ENCODE data around the gene ARL14.

Gene ARL14

DNA sequence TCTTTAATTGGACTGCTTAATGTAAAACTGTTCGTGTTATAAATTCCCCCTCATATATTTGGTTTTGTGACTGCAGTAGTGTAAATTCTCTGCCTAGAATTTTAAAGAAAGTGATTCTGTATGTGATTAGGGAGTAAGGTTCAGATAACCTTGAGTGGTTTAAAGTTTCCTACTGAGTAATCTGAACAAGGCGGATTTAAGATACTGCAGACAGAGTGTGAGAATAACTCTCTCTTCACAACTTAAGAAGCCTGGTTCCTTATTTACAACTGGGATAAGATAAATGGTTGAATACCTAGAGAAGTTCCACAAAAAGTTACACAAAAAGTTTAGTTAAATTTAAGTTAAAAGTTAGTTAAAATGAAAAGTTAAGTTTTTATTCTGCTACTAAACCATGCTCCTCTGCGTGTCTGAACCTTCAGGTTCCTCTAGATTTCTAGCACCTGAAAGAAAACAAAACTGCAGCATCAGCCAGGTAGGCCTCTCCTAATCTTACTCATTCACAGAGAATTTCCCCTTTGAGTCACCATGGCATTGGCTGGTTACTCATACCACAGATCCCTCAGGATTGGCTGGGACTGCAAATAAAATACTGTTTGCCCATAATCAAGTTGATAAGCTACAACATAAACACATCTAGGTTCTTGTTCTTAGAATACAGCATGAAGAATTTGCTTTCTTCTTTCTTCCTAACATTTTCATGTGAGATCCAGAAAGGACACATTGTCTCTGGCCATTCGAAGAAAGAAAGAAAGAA is at the start of gene ARL14:
Gene ARL14, plus strand, starts transcription at position 614 of the 757 bp plus-strand sequence. CDS start 187 bp downstream, outside the sequence.
- no peak for DNase-seq

DNA sequence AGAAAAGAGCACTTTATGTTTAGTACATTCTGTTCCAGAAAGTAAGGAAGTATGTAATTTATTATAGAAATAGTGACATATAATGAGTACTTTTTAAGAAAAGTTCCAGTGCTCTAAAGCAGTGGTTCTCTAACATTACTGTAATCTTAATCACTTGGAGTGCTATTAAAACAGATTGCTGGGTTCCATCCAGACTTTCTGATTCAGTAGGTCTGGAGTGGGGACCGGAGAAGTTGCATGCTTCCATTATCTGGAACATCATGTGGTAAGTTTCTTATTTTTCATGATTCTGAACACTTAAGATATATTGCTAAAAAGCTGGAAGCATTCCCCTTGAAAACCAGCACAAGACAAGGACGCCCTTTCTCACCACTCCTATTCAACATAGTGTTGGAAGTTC is 47.5 kb upstream of the ARL14 start:
- DNase-seq, result no peak

DNA sequence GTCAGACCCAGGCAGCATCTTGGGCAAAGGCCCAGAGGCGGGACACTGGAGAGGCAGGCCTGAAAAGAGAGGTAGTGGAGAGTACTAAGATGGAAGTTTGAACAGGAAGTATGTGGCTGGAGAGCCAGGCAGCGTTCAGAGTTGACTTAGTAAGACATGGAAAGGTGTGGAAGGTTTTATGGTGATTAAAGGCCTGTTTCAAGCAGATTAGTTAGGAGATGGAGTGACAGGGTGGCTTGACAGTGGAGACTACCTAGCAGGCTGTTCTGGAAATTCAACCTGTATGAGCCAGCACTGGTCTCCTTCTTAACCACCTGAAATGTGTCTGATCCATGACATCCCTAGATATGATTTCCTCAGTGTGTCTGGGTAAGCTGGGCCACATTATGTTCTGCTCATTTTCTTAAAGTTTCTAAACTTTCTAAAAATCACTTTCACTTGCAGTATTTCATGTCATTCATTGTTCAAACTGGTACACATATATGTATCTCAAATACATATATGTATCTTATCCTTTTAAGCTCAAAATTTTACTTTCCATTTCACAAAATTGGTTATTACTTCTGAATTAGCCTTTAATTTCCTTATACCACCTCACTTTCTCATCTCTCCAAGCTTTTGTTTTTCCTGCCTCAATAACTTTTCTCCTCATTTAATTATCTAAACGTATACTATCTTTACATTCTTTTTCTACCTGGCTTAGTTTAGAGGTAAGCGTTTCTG is 43.4 kb upstream of the ARL14 start:
- no peak for DNase-seq

DNA sequence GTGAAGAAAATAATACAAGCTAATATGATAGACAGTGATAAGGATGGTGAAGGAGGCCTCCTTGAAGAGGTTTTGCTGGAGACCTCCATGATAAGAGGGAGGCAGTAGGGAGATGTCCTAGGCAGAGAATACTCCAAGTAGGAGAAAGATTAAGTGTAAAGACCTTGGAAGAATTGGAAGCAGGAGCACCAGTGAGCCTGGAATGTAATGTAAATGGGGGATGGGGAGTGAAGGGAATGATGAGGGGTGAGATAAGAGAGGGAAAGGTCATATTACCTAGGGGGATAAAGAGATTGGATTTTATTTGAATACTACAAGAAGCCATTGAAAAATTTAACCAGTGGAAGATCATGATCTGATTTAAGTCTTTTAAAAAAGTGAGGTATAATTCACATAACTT is 41.7 kb upstream of the ARL14 start:
- DNase-seq, result no peak

DNA sequence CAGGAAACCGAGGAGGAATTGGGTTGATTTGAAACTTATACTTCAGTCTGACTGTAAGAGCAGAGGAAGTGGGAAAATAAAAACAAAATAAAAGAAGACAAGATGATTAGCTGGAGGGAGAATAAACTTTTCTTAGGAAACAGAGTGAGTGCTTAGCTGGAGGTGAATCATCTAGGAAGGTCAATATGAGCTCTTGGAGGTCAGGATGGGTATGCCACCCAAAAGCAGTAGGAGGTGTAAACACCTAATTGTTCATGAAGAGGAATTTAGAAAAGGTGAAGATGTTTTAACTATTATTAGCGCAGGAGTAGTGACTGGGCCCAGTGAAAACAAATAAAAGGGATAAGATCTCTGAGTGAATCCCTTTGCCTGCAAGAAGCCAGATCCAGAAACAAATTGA is 39.9 kb upstream of the ARL14 start:
- no peak for DNase-seq

DNA sequence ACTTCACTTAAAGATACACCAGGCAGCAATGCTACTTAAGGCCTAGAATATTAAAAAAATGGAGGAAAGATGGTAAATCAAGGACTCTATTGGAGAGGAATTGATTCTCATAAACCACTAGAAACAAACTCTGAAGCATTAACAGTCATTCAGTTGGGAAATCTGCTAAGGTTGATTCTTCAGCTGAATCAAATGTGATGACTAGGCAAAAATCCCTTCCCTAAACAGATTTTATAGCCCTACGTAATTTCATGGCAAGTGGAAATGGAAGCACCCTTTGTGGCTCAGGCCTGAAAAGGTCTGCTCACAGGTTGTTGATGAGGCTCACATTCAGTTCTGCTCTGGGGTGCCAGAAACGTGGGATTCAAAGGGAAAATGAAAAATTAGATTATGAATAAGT is 38.8 kb upstream of the ARL14 start:
- DNase-seq, result no peak

DNA sequence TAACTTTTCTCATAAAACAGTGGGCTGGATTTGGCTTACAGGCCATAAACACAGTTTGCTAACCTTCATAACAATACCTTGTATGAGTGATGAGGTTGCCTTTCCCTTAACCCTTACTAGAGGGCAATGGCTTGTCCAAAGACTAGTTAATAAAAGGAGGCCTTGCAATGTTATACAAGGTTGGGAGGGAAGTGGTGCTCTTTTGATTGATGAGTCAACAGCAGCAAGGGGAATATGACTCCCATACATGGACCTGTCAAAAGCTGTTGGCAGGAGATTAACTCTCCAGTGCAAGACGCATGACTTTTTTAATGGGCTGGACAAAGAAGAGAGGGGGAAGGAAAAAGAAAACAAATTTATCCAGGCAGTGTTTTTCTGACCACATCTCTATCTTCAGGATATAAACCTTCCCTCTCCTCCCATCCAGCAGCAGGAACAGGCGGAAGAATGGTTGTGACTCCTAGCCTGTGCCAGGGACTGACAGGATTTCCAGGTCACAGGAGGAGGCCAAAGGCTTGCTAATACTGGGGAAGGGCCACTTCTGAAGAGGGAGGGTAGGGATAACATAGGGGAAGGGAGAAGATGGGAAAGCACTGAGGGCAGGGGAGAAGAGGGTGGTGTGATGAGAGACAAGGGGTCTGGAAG is 35.2 kb upstream of the ARL14 start:
- no peak for DNase-seq

- DNase-seq, result peak; percentile 15
These were observed 33.0 kb upstream of the ARL14 start for GRCh38 chr3:160643994-160644393.

- DNase-seq, result no peak
These were observed 32.5 kb upstream of the ARL14 start for GRCh38 chr3:160644491-160644890.

DNA sequence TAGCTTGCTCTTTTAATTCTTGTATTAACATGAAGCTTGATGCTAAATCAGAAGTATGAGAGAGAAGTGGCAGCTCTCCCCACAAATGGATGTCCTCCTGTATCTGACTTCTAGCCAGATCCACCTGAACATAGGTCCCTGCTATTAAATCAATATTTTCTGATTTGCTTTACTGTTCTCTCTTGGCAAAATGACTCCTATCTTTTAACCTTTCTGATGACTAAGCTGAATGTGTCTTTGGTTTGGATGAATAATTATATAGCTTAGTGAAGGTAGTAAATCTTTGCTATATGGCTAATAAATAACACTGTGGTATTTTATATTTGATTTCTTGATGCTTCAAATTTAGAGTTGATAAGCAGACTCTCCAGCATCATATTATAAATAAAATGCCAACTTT is 28.3 kb upstream of the ARL14 start:
- no peak for DNase-seq

GRCh38 chr3:160649596-160649995 is 27.4 kb upstream of the ARL14 start:
- no peak for DNase-seq

DNA sequence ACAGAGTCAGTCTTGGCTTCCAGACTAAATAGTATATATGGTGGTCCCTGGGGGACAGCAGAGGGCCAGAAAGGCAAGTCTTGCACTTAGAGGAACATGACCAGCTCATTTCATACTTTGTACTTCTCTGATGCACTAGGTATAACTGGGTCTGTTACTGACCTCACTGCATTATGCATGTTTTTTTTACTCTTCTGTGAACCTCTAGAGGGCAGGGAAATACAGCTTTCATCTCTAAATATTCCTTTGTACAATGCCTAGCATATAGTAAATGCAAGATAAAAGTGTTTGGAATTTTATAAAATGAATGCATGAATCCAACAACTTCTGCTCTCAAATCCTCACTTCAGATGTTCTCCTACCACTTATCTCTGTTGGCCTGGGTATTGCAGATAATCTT is 23.4 kb upstream of the ARL14 start:
- DNase-seq, result no peak

GRCh38 chr3:160660902-160661301 is 16.1 kb upstream of the ARL14 start:
- no peak for DNase-seq

DNA sequence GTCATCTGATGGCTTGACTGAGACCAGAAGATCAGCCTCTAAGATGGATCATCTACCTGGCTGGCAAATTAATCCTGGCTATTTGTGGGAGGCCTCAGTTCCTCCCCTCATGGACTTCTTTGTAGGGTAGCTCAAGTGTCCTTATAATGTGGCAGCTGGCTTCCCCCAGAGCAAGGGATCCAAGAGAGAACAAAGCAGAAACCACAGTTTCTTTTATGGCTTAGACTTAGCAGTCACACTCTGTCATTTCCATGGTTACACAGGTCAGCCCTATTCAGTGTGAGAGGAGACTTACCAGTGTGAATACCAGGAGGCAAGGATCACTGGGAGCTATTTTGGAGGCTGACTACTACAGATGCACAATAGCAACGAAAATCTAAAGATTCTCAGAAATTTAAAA is 15.3 kb upstream of the ARL14 start:
- DNase-seq, result peak; percentile 50

- no peak for DNase-seq
These were observed 11.7 kb upstream of the ARL14 start for GRCh38 chr3:160665231-160665630.

DNA sequence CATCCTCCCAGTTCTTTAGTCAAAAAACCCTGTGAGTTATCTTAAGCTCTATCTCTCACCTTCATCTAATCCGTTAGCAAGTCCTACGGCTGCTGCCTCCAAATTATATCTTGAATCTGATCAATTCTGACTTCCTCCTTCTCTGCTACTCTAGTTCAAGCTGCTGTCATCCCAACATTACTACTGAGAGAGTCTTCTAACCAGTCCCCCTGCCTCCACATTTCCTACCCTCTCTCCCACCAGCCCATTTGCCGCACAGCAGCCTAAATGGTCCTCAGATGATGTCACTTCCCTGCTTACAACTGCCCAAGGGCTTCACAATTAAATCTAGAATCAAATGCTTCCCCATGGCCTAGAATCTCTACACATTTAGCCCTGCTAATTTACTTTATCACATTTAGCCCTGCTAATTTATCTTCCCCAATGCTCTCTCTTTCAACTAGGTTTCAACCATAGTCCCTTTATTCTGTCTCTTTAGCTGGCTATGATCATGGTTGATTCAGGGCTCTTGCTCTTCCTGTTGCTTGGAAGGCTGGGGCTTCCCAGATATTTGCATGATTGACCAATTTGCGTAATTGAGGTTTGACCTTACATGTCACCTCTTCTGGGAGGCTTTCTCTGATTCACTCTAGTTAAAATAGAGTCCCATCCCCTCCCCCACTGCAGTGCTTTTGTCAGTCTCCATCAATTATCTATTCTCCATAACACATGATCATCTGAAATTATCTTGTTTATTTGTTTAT is 11.0 kb upstream of the ARL14 start:
- DNase-seq, result peak; percentile 22

- no peak for DNase-seq
These were observed 9.5 kb upstream of the ARL14 start for GRCh38 chr3:160667452-160667851.

DNA sequence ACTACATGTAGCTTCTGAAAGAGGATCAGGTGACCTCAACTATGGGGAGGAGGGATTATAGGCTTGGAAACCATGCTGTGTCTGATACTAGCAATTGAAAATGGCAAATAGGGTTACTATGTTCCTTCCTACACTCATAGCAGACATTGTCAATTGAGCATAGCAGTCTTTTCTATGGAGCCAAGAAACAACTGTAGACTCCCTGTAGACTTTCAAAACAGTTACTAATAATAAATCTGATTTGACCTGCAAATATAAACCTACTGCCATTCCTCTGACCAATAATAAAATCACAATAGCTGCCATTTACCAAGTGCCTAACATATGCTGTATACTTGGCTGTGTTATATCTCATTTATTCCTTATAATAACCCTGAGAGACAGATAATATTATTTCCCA is 8.5 kb upstream of the ARL14 start:
- DNase-seq, result no peak

- no peak for DNase-seq
These were observed 5.7 kb upstream of the ARL14 start for GRCh38 chr3:160671231-160671630.

DNA sequence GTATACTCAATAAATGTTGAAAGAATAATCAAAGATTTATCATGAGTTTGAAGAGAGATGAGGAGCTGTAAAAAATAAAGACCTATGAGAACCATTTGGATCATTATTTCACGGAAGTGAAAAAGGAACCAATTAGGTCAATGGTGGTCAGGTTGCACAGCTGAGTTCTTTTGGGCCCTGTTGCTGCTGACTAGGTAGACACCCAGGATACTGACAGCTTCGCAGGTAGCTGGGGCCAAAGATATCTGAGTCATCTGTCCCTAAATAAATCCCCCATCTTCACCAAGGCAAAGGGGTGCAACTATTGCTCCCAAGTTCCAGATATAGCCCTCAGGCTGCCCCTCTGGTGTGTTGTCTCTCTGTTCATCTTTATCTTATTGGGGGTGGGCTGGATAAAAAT is 5.0 kb upstream of the ARL14 start:
- DNase-seq, result no peak

DNA sequence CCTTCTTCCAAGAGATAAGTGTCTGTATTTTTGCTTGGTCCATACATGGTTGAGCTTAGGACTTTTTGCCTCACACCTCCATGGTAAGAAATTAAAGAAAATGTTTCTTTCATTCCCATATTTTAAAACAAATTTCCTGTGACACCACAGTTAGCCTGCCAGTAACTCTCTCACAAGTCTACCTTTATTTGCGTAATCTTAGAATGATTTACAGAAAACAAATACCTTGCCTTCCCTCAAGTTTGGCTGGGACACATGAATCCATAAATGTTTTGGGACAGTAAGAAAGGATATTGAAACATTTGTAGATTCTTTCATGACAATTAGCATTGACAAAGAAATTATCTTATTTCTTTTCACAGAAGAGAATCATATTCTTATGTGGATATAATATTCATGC is 3.8 kb upstream of the ARL14 start:
- DNase-seq, result no peak

DNA sequence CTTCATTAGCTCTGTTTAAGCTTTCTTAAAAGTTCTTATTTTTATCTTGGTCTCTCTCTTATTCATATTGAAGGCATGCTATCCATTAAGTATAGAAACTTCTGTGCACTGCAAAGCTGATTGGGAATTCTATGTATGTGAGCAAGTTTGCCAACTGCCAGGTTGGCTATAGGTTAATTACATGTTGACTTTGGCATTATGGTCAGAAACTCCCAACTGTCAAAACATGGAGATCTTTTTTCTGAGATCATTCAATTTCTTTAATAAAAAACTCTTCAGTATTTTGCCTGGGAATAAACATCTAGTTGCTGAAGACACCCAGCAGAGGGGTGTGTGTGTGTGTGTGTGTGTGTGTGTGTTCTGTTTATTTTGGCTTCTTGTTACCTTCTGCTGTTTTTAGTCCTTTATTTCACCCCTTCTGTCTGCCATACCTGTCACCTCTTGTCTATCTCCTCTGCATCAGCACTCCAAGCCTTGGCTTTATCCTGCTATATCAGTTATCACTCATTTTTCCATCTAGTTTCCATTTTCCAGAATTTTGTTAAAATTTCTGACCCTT is 1.3 kb upstream of the ARL14 start:
- peak; percentile 29 for DNase-seq

GRCh38 chr3:160677459-160677881 is 510 bp downstream of the ARL14 start:
- no peak for DNase-seq
